Lung (tissue), 12 donors: ENCODE measurements around the gene TGFB3. TPM values are rescaled to one million over a fixed set of nuclear protein-coding genes. Genes with fewer than 3 reads are reported as not detected.
A peak's percentile ranks its signal among the peaks of the same experiment; 100 is the strongest.

Experiments
- ATAC-seq: fragments of 200-7000 bp; cut with Tn5 transposase; one replicate; pipeline ENCODE4 v1.9.1; 2020; ENCODE audit warnings: moderate number of reproducible peaks; ENCODE audit not compliant: insufficient read depth, low FRiP score
- DNase-seq, 3 donors: peaks; one replicate each; pipeline ENCODE4 v3.0.0-alpha.2; 2013 to 2017
- H3K27ac ChIP-seq, 2 donors: one replicate each; pipeline ENCODE4 v1.5.1; 2013; ENCODE audit warnings: mild to moderate bottlenecking in 2 of 2, moderate library complexity in 2 of 2, control low read depth in 1 of 2, inconsistent platforms in 1 of 2, low read depth in 1 of 2, low read length in 1 of 2
- H3K27me3 ChIP-seq, 3 donors: one replicate each; pipeline ENCODE4 v1.5.1; 2013; ENCODE audit warnings: low read length in 2 of 3; ENCODE audit not compliant: control insufficient read depth in 3 of 3, insufficient read depth in 3 of 3
- H3K36me3 ChIP-seq, 4 donors: one replicate each; pipeline ENCODE4 v1.5.1; 2013; ENCODE audit warnings: low read length in 4 of 4, mild to moderate bottlenecking in 1 of 4, moderate library complexity in 1 of 4; ENCODE audit not compliant: control insufficient read depth in 4 of 4, insufficient read depth in 4 of 4
- H3K4me1 ChIP-seq, 5 donors: one replicate each; pipeline ENCODE4 v1.5.1; 2013; ENCODE audit warnings: low read length in 5 of 5, mild to moderate bottlenecking in 2 of 5, moderate library complexity in 1 of 5; ENCODE audit not compliant: control insufficient read depth in 5 of 5, insufficient read depth in 5 of 5
- H3K4me3 ChIP-seq: one replicate; pipeline ENCODE4 v1.5.1; 2013; ENCODE audit warnings: mild to moderate bottlenecking, control low read depth, moderate library complexity
- H3K9ac ChIP-seq, 2 donors: one replicate each; pipeline ENCODE4 v1.5.1; 2013; ENCODE audit warnings: low read length in 2 of 2, control low read depth in 1 of 2; ENCODE audit not compliant: insufficient read depth in 1 of 2
- H3K9me3 ChIP-seq, 4 donors: one replicate each; pipeline ENCODE4 v1.5.1; 2013; ENCODE audit warnings: low read length in 3 of 4, mild to moderate bottlenecking in 1 of 4, moderate library complexity in 1 of 4; ENCODE audit not compliant: control insufficient read depth in 4 of 4, insufficient read depth in 3 of 4
- WGBS, 2 donors: extraction: QIAGEN DNeasy Blood & Tissue Kit; methylation state at CpG; one replicate each; pipeline ENCODE4 v1.1.7; 2013; 5-methylcytosine and 5-hydroxymethylcytosine counted together
- polyA plus RNA-seq, 2 donors: library from polyadenylated mRNA; stranded (reverse); fragments of 200-250 nt; gene quantifications; one replicate each; pipeline ENCODE4 v1.2.1, GENCODE V29; 2013
- total RNA-seq, 2 donors: library from RNA; depleted of rRNA in 1 of 2; stranded (reverse); fragments of >200 nt in 1 of 2; gene quantifications; one replicate each; pipeline ENCODE4 v1.2.1, GENCODE V29; 2014 to 2021
- TF ChIP-seq, protein P1 (sequence below): IDR thresholded peaks from 2 replicates; pipeline ENCODE4 v1.5.1; 2012; ENCODE audit warnings: mild to moderate bottlenecking; ENCODE audit errors: control extremely low read depth, extremely low read depth
- donor health status: control.
- donor health status: control.
- donor health status: Bipolar disorder and iron deficiency.
- donor health status: healthy.
- donor health status: DM: yes; HTN: yes; CAD: no.

TGFB3 gene
- total and polyA plus RNA-seq, 4 donors = 7.7 to 47.7 (median 20.0) TPM

DNA sequence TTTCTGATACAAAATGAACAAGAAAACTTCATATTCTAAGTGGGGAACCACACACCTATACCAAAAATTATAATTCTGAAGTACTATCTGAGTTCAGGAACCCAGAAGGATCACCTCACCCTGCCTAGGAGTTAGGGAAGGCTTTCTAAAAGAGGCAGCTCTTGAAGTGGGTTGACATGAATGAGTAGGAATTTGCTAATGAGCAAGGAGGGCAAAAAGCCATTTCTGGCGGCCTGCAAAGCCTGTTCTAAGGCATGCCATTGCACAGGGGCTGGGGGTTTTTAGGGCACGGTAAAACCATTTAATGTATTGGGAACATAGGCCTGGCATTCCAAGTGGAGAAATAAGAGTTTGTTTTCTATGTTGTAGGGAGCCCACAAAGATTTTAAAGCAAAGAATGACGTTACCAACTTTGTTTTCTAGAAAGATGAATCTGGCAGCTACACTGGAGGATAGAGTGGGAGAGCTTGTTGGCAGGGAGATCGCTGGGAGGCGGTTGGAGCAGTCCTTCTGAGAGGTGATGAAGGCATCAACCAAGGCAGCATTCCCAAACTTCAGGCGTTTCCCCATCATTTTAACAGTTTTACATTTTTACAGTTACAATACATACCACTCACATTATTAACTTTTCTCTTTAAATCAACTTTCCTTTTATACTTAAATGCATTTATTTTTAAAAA is 17.9 kb upstream of the TGFB3 start:
- WGBS, 2 donors = 81 to 92% methylated on average over 6 of the region's 6 CpGs
- ATAC-seq (no peak), DNase-seq (no peak)
- H3K36me3 ChIP-seq = peaks cover 13 to 54% (median 25%) of the 10 kb centered on the region in 4 donors
- no peaks in the 10 kb centered on the region for H3K27me3 ChIP-seq
- peaks cover 2 to 20% (median 5%) of the 10 kb centered on the region in 5 donors for H3K4me1 ChIP-seq
- TF ChIP-seq, protein P1, sequence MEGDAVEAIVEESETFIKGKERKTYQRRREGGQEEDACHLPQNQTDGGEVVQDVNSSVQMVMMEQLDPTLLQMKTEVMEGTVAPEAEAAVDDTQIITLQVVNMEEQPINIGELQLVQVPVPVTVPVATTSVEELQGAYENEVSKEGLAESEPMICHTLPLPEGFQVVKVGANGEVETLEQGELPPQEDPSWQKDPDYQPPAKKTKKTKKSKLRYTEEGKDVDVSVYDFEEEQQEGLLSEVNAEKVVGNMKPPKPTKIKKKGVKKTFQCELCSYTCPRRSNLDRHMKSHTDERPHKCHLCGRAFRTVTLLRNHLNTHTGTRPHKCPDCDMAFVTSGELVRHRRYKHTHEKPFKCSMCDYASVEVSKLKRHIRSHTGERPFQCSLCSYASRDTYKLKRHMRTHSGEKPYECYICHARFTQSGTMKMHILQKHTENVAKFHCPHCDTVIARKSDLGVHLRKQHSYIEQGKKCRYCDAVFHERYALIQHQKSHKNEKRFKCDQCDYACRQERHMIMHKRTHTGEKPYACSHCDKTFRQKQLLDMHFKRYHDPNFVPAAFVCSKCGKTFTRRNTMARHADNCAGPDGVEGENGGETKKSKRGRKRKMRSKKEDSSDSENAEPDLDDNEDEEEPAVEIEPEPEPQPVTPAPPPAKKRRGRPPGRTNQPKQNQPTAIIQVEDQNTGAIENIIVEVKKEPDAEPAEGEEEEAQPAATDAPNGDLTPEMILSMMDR = no peak
- H3K4me3 ChIP-seq = no peak overlapping the region
- H3K27ac ChIP-seq = peak overlapping the region in 1 of 2 donors; percentile 45
- H3K9me3 ChIP-seq = peaks cover 0 to 4% (median 0%) of the 10 kb centered on the region in 4 donors
- no peak overlapping the region for H3K9ac ChIP-seq

DNA sequence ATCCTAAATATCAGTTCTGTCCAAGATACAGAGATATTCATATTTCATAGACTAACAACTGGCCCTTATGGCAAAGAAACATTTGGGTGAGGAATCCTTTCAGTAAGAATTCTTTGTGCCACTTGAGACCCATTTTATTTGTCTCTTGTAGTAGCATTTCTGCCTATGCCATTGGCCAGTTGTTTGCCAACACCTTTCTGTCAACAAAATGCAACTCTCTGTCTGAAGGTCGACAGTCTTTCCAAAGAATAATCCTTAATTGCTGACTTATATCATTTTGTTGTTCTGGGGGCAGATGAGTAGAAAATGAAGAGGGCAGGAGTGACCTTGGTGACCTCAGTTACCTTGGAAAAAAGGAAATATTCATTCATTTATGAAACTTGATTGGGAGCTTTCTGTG is 14.7 kb upstream of the TGFB3 start:
- Histone ChIP-seq H3K27ac (no peak overlapping the region), H3K4me1 (peaks cover 2 to 25% (median 12%) of the 10 kb centered on the region in 5 donors), H3K4me3 (no peak overlapping the region), H3K9me3 (no peaks in the 10 kb centered on the region), H3K27me3 (no peaks in the 10 kb centered on the region), H3K9ac (no peak overlapping the region), H3K36me3 (peaks cover 11 to 47% (median 27%) of the 10 kb centered on the region in 4 donors)
- TF ChIP-seq, protein P1 = no peak
- 64 to 81% methylated on average over 1 of the region's 1 CpG for WGBS, 2 donors
- ATAC-seq = no peak
- DNase-seq = no peak

DNA sequence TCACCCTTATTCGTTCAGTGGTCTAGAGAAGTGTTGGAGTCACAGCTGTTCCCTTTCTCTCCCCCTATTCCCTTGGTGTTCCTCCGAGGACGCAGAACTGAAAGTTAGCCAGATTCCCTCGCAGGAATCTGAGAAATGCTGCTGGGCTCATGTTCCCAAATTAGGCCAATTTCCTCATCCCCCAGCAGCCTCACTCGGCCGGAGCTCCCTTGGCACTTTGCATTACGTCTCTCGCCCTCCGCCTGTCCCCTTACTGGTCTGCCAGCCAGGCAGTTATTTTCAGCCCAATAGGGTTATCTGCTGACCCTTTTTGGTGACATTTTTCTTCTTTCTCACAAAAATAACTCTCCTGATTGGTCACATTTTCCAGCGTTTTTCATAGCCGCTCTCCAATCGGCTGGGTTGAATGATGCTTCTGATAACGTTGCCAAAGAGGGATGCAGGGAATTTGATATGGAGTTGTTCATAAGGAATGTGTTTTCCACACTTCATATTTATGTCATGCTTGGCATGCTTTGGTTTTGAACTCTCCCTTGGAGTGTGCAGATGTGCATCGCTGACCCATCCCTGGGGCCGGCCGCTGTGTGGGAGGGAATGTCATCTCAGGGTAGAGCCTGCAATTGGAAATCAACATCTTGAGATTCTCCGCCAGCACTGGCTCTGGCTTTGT is 13.7 kb upstream of the TGFB3 start:
- Histone ChIP-seq H3K4me1 (peaks cover 2 to 25% (median 12%) of the 10 kb centered on the region in 5 donors), H3K27me3 (no peaks in the 10 kb centered on the region), H3K27ac (peak overlapping the region; percentile 49 to 73), H3K9ac (peak overlapping the region in 1 of 2 donors; percentile 30), H3K4me3 (no peak overlapping the region), H3K9me3 (no peaks in the 10 kb centered on the region), H3K36me3 (peaks cover 6 to 43% (median 23%) of the 10 kb centered on the region in 4 donors)
- WGBS, 2 donors = 76 to 86% methylated on average over 17 of the region's 17 CpGs
- DNase-seq (peak; percentile 94 to 99 (median 98)), ATAC-seq (peak; percentile 61)
- TF ChIP-seq, protein P1 = no peak
